Skeletal muscle tissue (tissue), 4 donors: ENCODE data around the gene CASKIN1. TPM values are rescaled to one million over a fixed set of nuclear protein-coding genes. Genes with fewer than 3 reads are reported as not detected.
A peak's percentile ranks its signal among the peaks of the same experiment; 100 is the strongest.

Source experiments
- H3K27ac ChIP-seq: one replicate; pipeline ENCODE4 v1.7.0; 2013; ENCODE audit warnings: mild to moderate bottlenecking, low read depth, low read length, inconsistent platforms
- H3K27me3 ChIP-seq, 3 donors: one replicate each; pipeline ENCODE4 v1.7.0; 2013; ENCODE audit warnings: low read length in 3 of 3; ENCODE audit not compliant: control insufficient read depth in 3 of 3, insufficient read depth in 3 of 3
- H3K36me3 ChIP-seq, 3 donors: one replicate each; pipeline ENCODE4 v1.7.0; 2013; ENCODE audit warnings: low read length in 3 of 3; ENCODE audit not compliant: control insufficient read depth in 3 of 3, insufficient read depth in 3 of 3
- H3K4me1 ChIP-seq, 3 donors: one replicate each; pipeline ENCODE4 v1.7.0; 2013; ENCODE audit warnings: low read length in 3 of 3, mild to moderate bottlenecking in 3 of 3; ENCODE audit not compliant: control insufficient read depth in 3 of 3, insufficient read depth in 3 of 3
- H3K4me3 ChIP-seq, 3 donors: one replicate each; pipeline ENCODE4 v1.7.0; 2013; ENCODE audit warnings: low read length in 3 of 3
- H3K9ac ChIP-seq, 3 donors: one replicate each; pipeline ENCODE4 v1.7.0; 2013; ENCODE audit warnings: low read length in 3 of 3, mild to moderate bottlenecking in 3 of 3, moderate library complexity in 2 of 3, low read depth in 1 of 3
- H3K9me3 ChIP-seq, 3 donors: one replicate each; pipeline ENCODE4 v1.7.0; 2013; ENCODE audit warnings: low read length in 3 of 3; ENCODE audit not compliant: control insufficient read depth in 3 of 3
- total RNA-seq: library from RNA; depleted of rRNA; stranded (reverse); fragments of >200 nt; gene quantifications from one replicate; pipeline ENCODE4 v1.2.3, GENCODE V29; 2014
- donor health status: Osteomylitis.

The CASKIN1 gene
- total RNA-seq, 1 donor from 2014 or later, result 0.52 TPM

GRCh38 chr16:2210009-2210332 lies 13.6 kb upstream of the CASKIN1 start:
- H3K27ac ChIP-seq, result no peak overlapping the region
- peaks cover 58 to 75% (median 64%) of the 10 kb centered on the region in 3 donors for H3K4me1 ChIP-seq
- no peaks in the 10 kb centered on the region for H3K27me3 ChIP-seq

GRCh38 chr16:2209258-2210008 lies 13.0 kb upstream of the CASKIN1 start:
- no peaks in the 10 kb centered on the region for H3K9me3 ChIP-seq
- H3K36me3 ChIP-seq, result peaks cover 27 to 35% (median 28%) of the 10 kb centered on the region in 3 donors
- peaks cover 63 to 80% (median 69%) of the 10 kb centered on the region in 3 donors for H3K4me1 ChIP-seq
- no peaks in the 10 kb centered on the region for H3K27me3 ChIP-seq
- no peak overlapping the region for H3K27ac ChIP-seq
- no peak overlapping the region for H3K4me3 ChIP-seq
- H3K9ac ChIP-seq, result peak overlapping the region in 1 of 3 donors; percentile 98

More at GRCh38 chr16:2210009-2210332, 13.6 kb upstream of the CASKIN1 start:
- Histone ChIP-seq H3K36me3 (peaks cover 27 to 35% (median 28%) of the 10 kb centered on the region in 3 donors), H3K9ac (peak overlapping the region in 1 of 3 donors; percentile 98), H3K9me3 (no peaks in the 10 kb centered on the region), H3K4me3 (no peak overlapping the region)

GRCh38 chr16:2208772-2209171 lies 12.4 kb upstream of the CASKIN1 start:
- Histone ChIP-seq H3K9ac (peak overlapping the region in 1 of 3 donors; percentile 25), H3K27ac (no peak overlapping the region), H3K27me3 (no peaks in the 10 kb centered on the region), H3K36me3 (peaks cover 27 to 35% (median 28%) of the 10 kb centered on the region in 3 donors), H3K4me3 (no peak overlapping the region), H3K9me3 (no peaks in the 10 kb centered on the region), H3K4me1 (peaks cover 63 to 77% (median 69%) of the 10 kb centered on the region in 3 donors)

GRCh38 chr16:2208308-2208707 lies 11.9 kb upstream of the CASKIN1 start:
- Histone ChIP-seq H3K4me3 (no peak overlapping the region), H3K36me3 (peaks cover 27 to 35% (median 28%) of the 10 kb centered on the region in 3 donors), H3K27me3 (no peaks in the 10 kb centered on the region), H3K9ac (no peak overlapping the region), H3K9me3 (no peaks in the 10 kb centered on the region), H3K27ac (no peak overlapping the region), H3K4me1 (peaks cover 58 to 72% (median 64%) of the 10 kb centered on the region in 3 donors)

GRCh38 chr16:2207872-2208271 lies 11.5 kb upstream of the CASKIN1 start:
- H3K9ac ChIP-seq, result no peak overlapping the region
- no peak overlapping the region for H3K4me3 ChIP-seq
- peaks cover 54 to 68% (median 60%) of the 10 kb centered on the region in 3 donors for H3K4me1 ChIP-seq
- H3K27ac ChIP-seq, result no peak overlapping the region
- peaks cover 27 to 35% (median 28%) of the 10 kb centered on the region in 3 donors for H3K36me3 ChIP-seq
- no peaks in the 10 kb centered on the region for H3K9me3 ChIP-seq
- H3K27me3 ChIP-seq, result no peaks in the 10 kb centered on the region

- Histone ChIP-seq H3K36me3 (peaks cover 27 to 35% (median 28%) of the 10 kb centered on the region in 3 donors), H3K4me1 (peaks cover 44 to 58% (median 50%) of the 10 kb centered on the region in 3 donors), H3K27ac (no peak overlapping the region), H3K9me3 (no peaks in the 10 kb centered on the region), H3K4me3 (no peak overlapping the region), H3K27me3 (no peaks in the 10 kb centered on the region), H3K9ac (peak overlapping the region in 2 of 3 donors; percentile 43 to 45)
These were observed 10.5 kb upstream of the CASKIN1 start for GRCh38 chr16:2206780-2207433.

- H3K4me3 ChIP-seq, result peak overlapping the region; percentile 92 to 99 (median 93)
- no peaks in the 10 kb centered on the region for H3K27me3 ChIP-seq
- H3K9me3 ChIP-seq, result no peaks in the 10 kb centered on the region
- H3K9ac ChIP-seq, result peak overlapping the region; percentile 94 to 100 (median 98)
- no peak overlapping the region for H3K27ac ChIP-seq
- peaks cover 39 to 53% (median 45%) of the 10 kb centered on the region in 3 donors for H3K4me1 ChIP-seq
- H3K36me3 ChIP-seq, result peaks cover 27 to 35% (median 28%) of the 10 kb centered on the region in 3 donors
These were observed 10.0 kb upstream of the CASKIN1 start for GRCh38 chr16:2206420-2206779.

- Histone ChIP-seq H3K27ac (peak overlapping the region; percentile 90), H3K9me3 (no peaks in the 10 kb centered on the region), H3K27me3 (no peaks in the 10 kb centered on the region), H3K4me1 (peaks cover 35 to 48% (median 40%) of the 10 kb centered on the region in 3 donors), H3K4me3 (peak overlapping the region; percentile 92 to 99 (median 93)), H3K9ac (peak overlapping the region; percentile 94 to 100 (median 98)), H3K36me3 (peaks cover 27 to 35% (median 28%) of the 10 kb centered on the region in 3 donors)
These were observed 9.5 kb upstream of the CASKIN1 start for GRCh38 chr16:2205967-2206313.

GRCh38 chr16:2205104-2205966 lies 8.9 kb upstream of the CASKIN1 start, which contains the start of gene MLST8:
Gene MLST8, plus strand, starts transcription at chr16:2205454. Its CDS starts 632 bp downstream, at chr16:2206086.
- Histone ChIP-seq H3K4me1 (peaks cover 29 to 42% (median 34%) of the 10 kb centered on the region in 3 donors), H3K27ac (peak within 1 kb of the TSS; percentile 90), H3K27me3 (no peaks in the 10 kb centered on the region), H3K9me3 (no peaks in the 10 kb centered on the region), H3K36me3 (peaks cover 27 to 35% (median 28%) of the 10 kb centered on the region in 3 donors), H3K9ac (peak within 1 kb of the TSS; percentile 94 to 100 (median 98)), H3K4me3 (peak within 1 kb of the TSS; percentile 92 to 99 (median 93))
